Lung (tissue), 12 donors: ENCODE measurements around the gene CARD9. TPM values are rescaled to one million over a fixed set of nuclear protein-coding genes. Genes with fewer than 3 reads are reported as not detected.

Experiments used
- ATAC-seq: fragments of 200-7000 bp; cut with Tn5 transposase; one replicate; pipeline ENCODE4 v1.9.1; 2020; ENCODE audit warnings: moderate number of reproducible peaks; ENCODE audit not compliant: insufficient read depth, low FRiP score
- DNase-seq, 3 donors: peaks; one replicate each; pipeline ENCODE4 v3.0.0-alpha.2; 2013 to 2017
- H3K27ac ChIP-seq, 2 donors: one replicate each; pipeline ENCODE4 v1.5.1; 2013; ENCODE audit warnings: mild to moderate bottlenecking in 2 of 2, moderate library complexity in 2 of 2, control low read depth in 1 of 2, inconsistent platforms in 1 of 2, low read depth in 1 of 2, low read length in 1 of 2
- H3K27me3 ChIP-seq, 3 donors: one replicate each; pipeline ENCODE4 v1.5.1; 2013; ENCODE audit warnings: low read length in 2 of 3; ENCODE audit not compliant: control insufficient read depth in 3 of 3, insufficient read depth in 3 of 3
- H3K36me3 ChIP-seq, 4 donors: one replicate each; pipeline ENCODE4 v1.5.1; 2013; ENCODE audit warnings: low read length in 4 of 4, mild to moderate bottlenecking in 1 of 4, moderate library complexity in 1 of 4; ENCODE audit not compliant: control insufficient read depth in 4 of 4, insufficient read depth in 4 of 4
- H3K4me1 ChIP-seq, 5 donors: one replicate each; pipeline ENCODE4 v1.5.1; 2013; ENCODE audit warnings: low read length in 5 of 5, mild to moderate bottlenecking in 2 of 5, moderate library complexity in 1 of 5; ENCODE audit not compliant: control insufficient read depth in 5 of 5, insufficient read depth in 5 of 5
- H3K4me3 ChIP-seq: one replicate; pipeline ENCODE4 v1.5.1; 2013; ENCODE audit warnings: mild to moderate bottlenecking, control low read depth, moderate library complexity
- H3K9ac ChIP-seq, 2 donors: one replicate each; pipeline ENCODE4 v1.5.1; 2013; ENCODE audit warnings: low read length in 2 of 2, control low read depth in 1 of 2; ENCODE audit not compliant: insufficient read depth in 1 of 2
- H3K9me3 ChIP-seq, 4 donors: one replicate each; pipeline ENCODE4 v1.5.1; 2013; ENCODE audit warnings: low read length in 3 of 4, mild to moderate bottlenecking in 1 of 4, moderate library complexity in 1 of 4; ENCODE audit not compliant: control insufficient read depth in 4 of 4, insufficient read depth in 3 of 4
- WGBS, 2 donors: extraction: QIAGEN DNeasy Blood & Tissue Kit; methylation state at CpG; one replicate each; pipeline ENCODE4 v1.1.7; 2013; 5-methylcytosine and 5-hydroxymethylcytosine counted together
- polyA plus RNA-seq, 2 donors: library from polyadenylated mRNA; stranded (reverse); fragments of 200-250 nt; gene quantifications; one replicate each; pipeline ENCODE4 v1.2.1, GENCODE V29; 2013
- total RNA-seq, 2 donors: library from RNA; depleted of rRNA in 1 of 2; stranded (reverse); fragments of >200 nt in 1 of 2; gene quantifications; one replicate each; pipeline ENCODE4 v1.2.1, GENCODE V29; 2014 to 2021
- TF ChIP-seq, protein P1 (sequence below): IDR thresholded peaks from 2 replicates; pipeline ENCODE4 v1.5.1; 2012; ENCODE audit warnings: mild to moderate bottlenecking; ENCODE audit errors: control extremely low read depth, extremely low read depth
- donor health status: control.
- donor health status: control.
- donor health status: Bipolar disorder and iron deficiency.
- donor health status: healthy.
- donor health status: DM: yes; HTN: yes; CAD: no.

Gene CARD9
- total and polyA plus RNA-seq, 4 donors = 3.8 to 16.0 (median 11.5) TPM

GRCh38 chr9:136394312-136395019 lies 21.0 kb upstream of the CARD9 start:
- 95 to 98% methylated on average over 18 to 21 of the region's 21 CpGs for WGBS, 2 donors
- no peak for ATAC-seq

DNA sequence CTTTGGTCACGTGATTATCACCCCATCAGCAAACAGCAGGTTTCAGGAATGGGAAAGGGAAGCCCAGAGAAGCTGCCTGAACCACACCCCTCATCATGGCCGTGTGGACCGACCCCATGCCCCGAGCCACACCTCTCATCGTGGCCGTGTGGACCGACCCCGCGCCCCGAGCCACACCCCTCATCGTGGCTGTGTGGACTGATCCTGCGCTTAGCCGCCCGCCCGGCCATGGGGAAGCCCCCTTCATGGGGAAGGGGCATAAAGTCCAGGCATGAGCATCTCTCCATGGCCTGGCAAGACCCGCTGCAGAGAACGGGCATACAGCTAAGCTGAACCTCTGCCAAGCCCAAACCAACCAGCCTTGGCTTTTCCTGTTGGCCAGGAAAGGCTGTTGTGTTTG lies 20.1 kb upstream of the CARD9 start:
- Histone ChIP-seq H3K27me3 (no peaks in the 10 kb centered on the region), H3K27ac (no peak overlapping the region), H3K4me1 (peaks cover 0 to 2% (median 0%) of the 10 kb centered on the region in 5 donors), H3K36me3 (peaks cover 5 to 68% (median 15%) of the 10 kb centered on the region in 4 donors), H3K4me3 (no peak overlapping the region), H3K9ac (no peak overlapping the region), H3K9me3 (no peaks in the 10 kb centered on the region)
- 90 to 98% methylated on average over 17 of the region's 17 CpGs for WGBS, 2 donors
- TF ChIP-seq, protein P1, sequence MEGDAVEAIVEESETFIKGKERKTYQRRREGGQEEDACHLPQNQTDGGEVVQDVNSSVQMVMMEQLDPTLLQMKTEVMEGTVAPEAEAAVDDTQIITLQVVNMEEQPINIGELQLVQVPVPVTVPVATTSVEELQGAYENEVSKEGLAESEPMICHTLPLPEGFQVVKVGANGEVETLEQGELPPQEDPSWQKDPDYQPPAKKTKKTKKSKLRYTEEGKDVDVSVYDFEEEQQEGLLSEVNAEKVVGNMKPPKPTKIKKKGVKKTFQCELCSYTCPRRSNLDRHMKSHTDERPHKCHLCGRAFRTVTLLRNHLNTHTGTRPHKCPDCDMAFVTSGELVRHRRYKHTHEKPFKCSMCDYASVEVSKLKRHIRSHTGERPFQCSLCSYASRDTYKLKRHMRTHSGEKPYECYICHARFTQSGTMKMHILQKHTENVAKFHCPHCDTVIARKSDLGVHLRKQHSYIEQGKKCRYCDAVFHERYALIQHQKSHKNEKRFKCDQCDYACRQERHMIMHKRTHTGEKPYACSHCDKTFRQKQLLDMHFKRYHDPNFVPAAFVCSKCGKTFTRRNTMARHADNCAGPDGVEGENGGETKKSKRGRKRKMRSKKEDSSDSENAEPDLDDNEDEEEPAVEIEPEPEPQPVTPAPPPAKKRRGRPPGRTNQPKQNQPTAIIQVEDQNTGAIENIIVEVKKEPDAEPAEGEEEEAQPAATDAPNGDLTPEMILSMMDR = no peak
- DNase-seq (no peak), ATAC-seq (no peak)

More at GRCh38 chr9:136394312-136395019, 21.0 kb upstream of the CARD9 start:
- Histone ChIP-seq H3K4me3 (no peak overlapping the region), H3K9ac (no peak overlapping the region), H3K27ac (no peak overlapping the region), H3K9me3 (no peaks in the 10 kb centered on the region), H3K27me3 (no peaks in the 10 kb centered on the region), H3K36me3 (peaks cover 5 to 63% (median 15%) of the 10 kb centered on the region in 4 donors), H3K4me1 (peaks cover 0 to 11% (median 6%) of the 10 kb centered on the region in 5 donors)
- TF ChIP-seq, protein P1 = no peak
- DNase-seq = no peak

GRCh38 chr9:136392538-136393449 lies 19.3 kb upstream of the CARD9 start:
- WGBS, 2 donors = 90 to 93% methylated on average over 21 of the region's 21 CpGs
- Histone ChIP-seq H3K4me3 (no peak overlapping the region), H3K27me3 (no peaks in the 10 kb centered on the region), H3K9me3 (no peaks in the 10 kb centered on the region), H3K4me1 (no peaks in the 10 kb centered on the region), H3K27ac (no peak overlapping the region), H3K9ac (no peak overlapping the region), H3K36me3 (peaks cover 5 to 71% (median 15%) of the 10 kb centered on the region in 4 donors)
- TF ChIP-seq, protein P1 = no peak
- DNase-seq (no peak), ATAC-seq (no peak)
